ENCODE results near the gene NKPD1. TPM values are rescaled to one million over a fixed set of nuclear protein-coding genes. Genes with fewer than 3 reads are reported as not detected.
"Not testable (repeated sequence)": the region's sequence is repeated elsewhere in the genome, so short reads cannot be mapped to it uniquely, and the experiment has no call there.

Gene NKPD1
- total RNA-seq, 3 donors from 2014 or later, result 0.16 to 1.3 (median 1.0) TPM

DNA sequence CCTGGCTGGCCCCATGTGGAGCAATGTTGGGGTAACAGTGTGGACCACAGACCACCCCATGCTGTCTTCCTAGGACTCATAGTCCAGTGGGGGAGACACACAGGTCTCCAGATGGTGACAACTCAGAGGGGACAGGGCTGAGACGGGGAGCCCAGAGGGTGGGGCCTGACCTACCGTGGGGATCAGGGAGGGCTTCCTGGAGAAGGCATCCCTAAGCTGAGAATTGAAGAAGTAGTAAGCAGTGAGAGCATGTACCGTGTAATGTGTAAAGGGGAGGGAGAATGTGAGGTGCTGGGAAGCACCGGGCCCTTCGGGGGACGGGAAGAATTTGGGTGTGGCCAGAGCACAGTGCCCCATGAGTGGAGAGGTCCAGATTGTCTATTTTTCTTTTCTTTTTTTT, 36.8 kb downstream of the NKPD1 start:
- H3K36me3 ChIP-seq, result no peaks in the 10 kb centered on the region
- TF ChIP-seq, protein P1, sequence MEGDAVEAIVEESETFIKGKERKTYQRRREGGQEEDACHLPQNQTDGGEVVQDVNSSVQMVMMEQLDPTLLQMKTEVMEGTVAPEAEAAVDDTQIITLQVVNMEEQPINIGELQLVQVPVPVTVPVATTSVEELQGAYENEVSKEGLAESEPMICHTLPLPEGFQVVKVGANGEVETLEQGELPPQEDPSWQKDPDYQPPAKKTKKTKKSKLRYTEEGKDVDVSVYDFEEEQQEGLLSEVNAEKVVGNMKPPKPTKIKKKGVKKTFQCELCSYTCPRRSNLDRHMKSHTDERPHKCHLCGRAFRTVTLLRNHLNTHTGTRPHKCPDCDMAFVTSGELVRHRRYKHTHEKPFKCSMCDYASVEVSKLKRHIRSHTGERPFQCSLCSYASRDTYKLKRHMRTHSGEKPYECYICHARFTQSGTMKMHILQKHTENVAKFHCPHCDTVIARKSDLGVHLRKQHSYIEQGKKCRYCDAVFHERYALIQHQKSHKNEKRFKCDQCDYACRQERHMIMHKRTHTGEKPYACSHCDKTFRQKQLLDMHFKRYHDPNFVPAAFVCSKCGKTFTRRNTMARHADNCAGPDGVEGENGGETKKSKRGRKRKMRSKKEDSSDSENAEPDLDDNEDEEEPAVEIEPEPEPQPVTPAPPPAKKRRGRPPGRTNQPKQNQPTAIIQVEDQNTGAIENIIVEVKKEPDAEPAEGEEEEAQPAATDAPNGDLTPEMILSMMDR (IDR thresholded peaks at IDR 0.05), result no peak
- no peak for TF ChIP-seq POLR2AphosphoS5 (IDR thresholded peaks at IDR 0.05)
- no peak for TF ChIP-seq POLR2A (IDR thresholded peaks at IDR 0.05)
- H3K9me3 ChIP-seq, result no peaks in the 10 kb centered on the region
- H3K4me3 ChIP-seq, result no peak overlapping the region
- no peaks in the 10 kb centered on the region for H3K27me3 ChIP-seq
- intact Hi-C loops (cut with DNase I; ENCODE audit: low total_unique reads), result loop anchor here (10.0 kb wide), 1 partner anchor 541 kb away; the partner anchor contains the start of gene GIPR
- no peak for DNase-seq (ENCODE audit: low spot score in 2 of 2)
- H3K27ac ChIP-seq, result peak overlapping the region; percentile 60 to 68
- H3K4me1 ChIP-seq, result peaks cover 0 to 15% of the 10 kb centered on the region in 2 donors

DNA sequence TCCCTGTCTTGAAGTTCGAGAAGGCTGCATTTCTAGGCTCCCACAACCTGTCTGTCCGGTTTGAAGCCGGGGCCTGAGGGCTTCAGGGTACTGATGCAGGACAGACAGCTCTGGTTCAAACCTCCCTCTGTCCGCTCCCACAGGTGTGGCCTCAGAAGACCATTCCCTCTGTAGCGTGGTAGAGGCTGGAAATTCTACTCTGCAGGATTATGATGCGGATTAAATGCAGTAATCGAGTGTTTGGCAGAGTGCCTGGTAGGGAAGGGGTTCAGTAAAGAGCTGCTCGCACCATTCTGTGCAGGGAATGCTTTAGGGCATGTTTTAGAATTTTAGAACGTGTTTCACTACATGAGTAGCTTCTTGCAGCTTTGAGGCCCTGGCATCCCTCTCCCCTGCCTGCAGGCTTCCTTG, 37.3 kb downstream of the NKPD1 start:
- Histone ChIP-seq H3K27me3 (no peaks in the 10 kb centered on the region), H3K4me1 (peaks cover 2 to 15% of the 10 kb centered on the region in 2 donors), H3K9me3 (no peaks in the 10 kb centered on the region), H3K27ac (peak overlapping the region in 1 of 2 donors; percentile 60), H3K36me3 (no peaks in the 10 kb centered on the region), H3K4me3 (no peak overlapping the region)
- peak; percentile 78 to 94 for DNase-seq (ENCODE audit: low spot score in 2 of 2)
- intact Hi-C loops (cut with DNase I; ENCODE audit: low total_unique reads), result loop anchor here (10.0 kb wide), 1 partner anchor 541 kb away; the partner anchor contains the start of gene GIPR
- TF ChIP-seq POLR2A (IDR thresholded peaks at IDR 0.05) (no peak), POLR2AphosphoS5 (IDR thresholded peaks at IDR 0.05) (peak in 2 of 3 donors; percentile 24 to 61)

DNA sequence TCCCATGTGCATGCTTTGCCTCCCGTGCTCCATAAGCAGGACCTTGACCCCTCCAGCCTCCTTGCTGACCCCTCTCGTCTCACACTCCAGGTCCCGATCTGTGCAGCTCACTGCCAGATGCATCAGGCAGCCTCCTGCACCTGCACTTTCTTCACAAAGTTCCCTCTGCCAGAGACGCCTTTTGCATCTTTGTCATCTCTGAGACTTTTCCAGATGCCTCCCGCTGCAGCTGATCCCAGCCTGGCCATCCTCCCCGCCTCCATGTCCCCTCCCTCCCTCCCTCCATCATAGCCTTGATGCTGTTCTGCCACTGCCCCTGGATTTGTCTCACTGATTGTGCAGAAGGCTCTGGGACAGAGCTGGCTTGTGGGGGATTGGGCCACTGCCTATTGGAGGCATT, 38.0 kb downstream of the NKPD1 start:
- TF ChIP-seq POLR2A (IDR thresholded peaks at IDR 0.05), result no peak
- no peak for TF ChIP-seq POLR2AphosphoS5 (IDR thresholded peaks at IDR 0.05)
- TF ChIP-seq, protein P1 (IDR thresholded peaks at IDR 0.05), result no peak
- H3K36me3 ChIP-seq, result no peaks in the 10 kb centered on the region
- no peak overlapping the region for H3K4me3 ChIP-seq
- intact Hi-C loops (cut with DNase I; ENCODE audit: low total_unique reads), result loop anchor here (10.0 kb wide), 1 partner anchor 542 kb away; the partner anchor contains the start of gene GIPR
- no peak for DNase-seq (ENCODE audit: low spot score in 2 of 2)
- H3K4me1 ChIP-seq, result peaks cover 4 to 15% of the 10 kb centered on the region in 2 donors
- H3K9me3 ChIP-seq, result no peaks in the 10 kb centered on the region
- peak overlapping the region; percentile 32 to 60 for H3K27ac ChIP-seq
- H3K27me3 ChIP-seq, result no peaks in the 10 kb centered on the region

DNA sequence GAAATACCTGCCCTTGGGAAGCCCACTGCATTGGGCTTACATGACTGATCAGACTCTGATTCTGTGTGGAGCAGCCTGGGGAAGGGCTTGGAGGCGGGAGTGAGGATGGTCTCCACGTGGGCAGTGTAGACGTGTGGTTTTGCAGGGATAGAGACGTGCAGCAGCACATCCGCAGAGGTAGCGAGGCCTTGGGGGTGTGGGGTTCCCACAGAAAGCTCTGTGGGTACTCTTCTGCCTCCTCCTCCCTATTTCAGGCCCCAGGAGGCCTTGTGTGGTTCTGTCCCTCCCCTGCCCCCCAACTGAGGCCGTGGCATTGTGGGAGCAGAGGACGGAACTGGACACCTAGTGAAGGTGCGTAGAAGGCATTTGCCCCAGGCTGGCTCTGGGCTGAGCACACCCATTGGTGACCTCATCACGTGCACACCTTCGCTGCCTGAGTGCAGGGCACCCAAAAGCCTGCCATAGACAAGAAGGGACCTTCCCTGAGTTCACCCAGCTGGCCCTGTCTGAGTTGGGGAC, 38.9 kb downstream of the NKPD1 start:
- intact Hi-C loops (cut with DNase I; ENCODE audit: low total_unique reads), result loop anchor here (10.0 kb wide), 1 partner anchor 543 kb away; the partner anchor contains the start of gene GIPR
- no peak for DNase-seq (ENCODE audit: low spot score in 2 of 2)
- Histone ChIP-seq H3K4me1 (peaks cover 4 to 20% of the 10 kb centered on the region in 2 donors), H3K27ac (peak overlapping the region; percentile 50 to 60), H3K9me3 (no peaks in the 10 kb centered on the region), H3K36me3 (no peaks in the 10 kb centered on the region), H3K4me3 (no peak overlapping the region), H3K27me3 (no peaks in the 10 kb centered on the region)
- no peak for TF ChIP-seq POLR2AphosphoS5 (IDR thresholded peaks at IDR 0.05)
- TF ChIP-seq POLR2A (IDR thresholded peaks at IDR 0.05), result no peak
- TF ChIP-seq, protein P1 (IDR thresholded peaks at IDR 0.05), result no peak

DNA sequence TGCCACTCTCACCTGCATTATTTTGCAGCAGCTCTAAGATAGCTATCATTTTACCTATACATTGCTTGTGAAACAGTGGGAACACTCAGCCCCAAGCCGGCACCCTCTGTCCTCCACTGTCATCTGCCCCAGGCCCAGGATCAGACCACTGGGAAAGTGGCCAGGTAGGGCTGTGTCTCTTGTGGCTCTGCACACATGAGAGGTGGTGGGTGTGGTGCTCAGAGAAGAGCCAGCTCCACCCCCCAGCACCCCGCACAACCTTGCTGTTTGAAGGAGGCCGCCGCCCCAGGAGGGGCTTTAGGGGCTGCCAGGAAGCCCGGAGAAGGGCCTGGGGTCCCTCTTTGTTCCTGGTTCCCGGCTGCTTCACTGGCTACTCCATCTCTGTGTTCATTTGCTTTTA, 41.2 kb downstream of the NKPD1 start:
- intact Hi-C loops (cut with DNase I; ENCODE audit: low total_unique reads), result loop anchor here (10.0 kb wide), 1 partner anchor 55 kb away; no protein-coding TSS in a partner anchor
- Histone ChIP-seq H3K27ac (no peak overlapping the region), H3K36me3 (no peaks in the 10 kb centered on the region), H3K4me1 (peaks cover 4 to 20% of the 10 kb centered on the region in 2 donors), H3K27me3 (no peaks in the 10 kb centered on the region), H3K4me3 (no peak overlapping the region), H3K9me3 (no peaks in the 10 kb centered on the region)
- DNase-seq (ENCODE audit: low spot score in 2 of 2), result no peak
- TF ChIP-seq, protein P1 (IDR thresholded peaks at IDR 0.05), result no peak
- TF ChIP-seq POLR2A (IDR thresholded peaks at IDR 0.05) (no peak), POLR2AphosphoS5 (IDR thresholded peaks at IDR 0.05) (no peak)

DNA sequence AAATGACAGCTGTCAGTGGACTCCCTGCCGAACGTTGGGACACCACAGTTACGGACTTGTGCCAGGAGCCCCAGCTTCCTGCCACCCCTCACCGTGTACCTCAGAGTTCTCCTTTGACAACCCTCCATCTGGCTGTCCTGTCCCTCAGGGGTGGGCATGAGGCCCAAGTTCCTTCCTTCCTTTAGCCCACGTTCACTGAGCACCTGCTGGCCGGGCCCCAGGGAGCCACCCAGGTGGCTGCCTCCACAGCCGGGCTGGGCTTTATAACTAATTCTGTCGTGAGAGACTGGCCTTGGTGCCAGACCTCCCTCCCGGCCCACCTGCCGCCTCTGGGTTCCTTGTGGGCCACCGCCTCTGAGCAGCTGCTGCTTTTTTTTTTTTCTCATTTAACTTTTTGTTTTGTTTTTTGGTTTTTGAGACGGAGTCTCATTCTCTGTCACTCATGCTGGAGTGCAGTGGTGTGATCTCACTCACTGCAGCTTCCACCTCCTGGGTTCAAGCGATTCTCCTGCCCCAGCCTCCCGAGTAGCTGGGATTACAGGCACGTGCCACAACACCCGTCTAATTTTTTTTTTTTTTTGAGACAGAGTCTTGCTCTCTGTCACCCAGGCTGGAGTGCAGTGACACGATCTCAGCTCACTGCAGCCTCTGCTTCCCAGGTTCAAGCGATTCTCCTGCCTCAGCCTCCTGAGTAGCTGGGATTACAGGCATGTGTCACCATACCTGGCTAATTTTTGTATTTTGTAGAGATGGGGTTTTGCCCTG, 42.0 kb downstream of the NKPD1 start:
- H3K36me3 ChIP-seq; H3K4me3 ChIP-seq; DNase-seq (ENCODE audit: low spot score in 2 of 2); H3K9me3 ChIP-seq; H3K27me3 ChIP-seq: not testable (repeated sequence)
- Histone ChIP-seq H3K4me1 (peaks cover 4 to 22% of the 10 kb centered on the region in 2 donors), H3K27ac (peak overlapping the region; percentile 61 to 67)
- intact Hi-C loops (cut with DNase I; ENCODE audit: low total_unique reads), result loop anchor here (10.0 kb wide), 1 partner anchor 54 kb away; no protein-coding TSS in a partner anchor

All from breast epithelium (tissue), 4 donors.